Measurements from ENCODE around the gene NONO. TPM values are rescaled to one million over a fixed set of nuclear protein-coding genes. Genes with fewer than 3 reads are reported as not detected.
A peak's percentile ranks its signal among the peaks of the same experiment; 100 is the strongest.
"Not testable (repeated sequence)": the region's sequence is repeated elsewhere in the genome, so short reads cannot be mapped to it uniquely, and the experiment has no call there.

Gene NONO
- total and polyA plus RNA-seq, 4 experiments from 2014 or later: 163 to 314 (median 241) TPM

DNA sequence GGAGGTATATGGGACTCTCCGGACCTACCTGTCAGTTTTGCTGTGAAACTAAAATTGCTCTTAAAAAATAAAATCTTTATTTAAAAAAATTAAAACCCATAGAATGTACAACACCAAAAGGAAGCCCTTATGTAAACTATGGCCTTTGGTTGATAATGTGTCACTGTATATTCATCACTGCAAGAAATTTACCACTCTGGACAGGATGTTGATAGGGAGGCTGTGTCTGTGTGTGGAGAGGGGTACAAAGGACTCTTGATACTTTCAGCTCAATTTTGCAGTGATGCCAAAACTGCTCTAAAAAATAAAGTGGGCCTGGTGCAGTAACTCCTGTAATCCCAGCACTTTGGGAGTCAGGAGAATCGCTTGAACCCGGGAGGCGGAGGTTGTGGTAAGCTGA lies 26.6 kb upstream of the NONO start:
- intact Hi-C loops (cut with micrococcal nuclease): no loop called here
- ChIA-PET CTCF (ENCODE audit: partially characterized antibody) (interaction anchor here (1.2 kb wide), 1 partner anchor 26 kb away, joined by 3 read pairs; the partner anchor contains the start of gene NONO), POLR2A (ENCODE audit: partially characterized antibody) (interaction anchor here (4.1 to 4.2 kb wide), 2 partner anchors 27 to 109 kb away, joined by 50 to 65 read pairs; partner anchors contain the start of genes NONO and TAF1)
- peaks cover 2 to 29% (median 8%) of the 10 kb centered on the region in 4 donors for H3K4me1 Mint-ChIP-seq
- Histone ChIP-seq H3K36me3 (ENCODE audit: insufficient read depth, low read length) (no peaks in the 10 kb centered on the region), H3K4me3 (ENCODE audit: low read length in 2 of 2) (no peak overlapping the region), H3K4me1 (ENCODE audit: insufficient read depth, low read length) (peaks cover 20% of the 10 kb centered on the region), H3K27ac (ENCODE audit: low read depth, low read length) (no peak overlapping the region), H3K27me3 (ENCODE audit: insufficient read depth, low read length) (no peaks in the 10 kb centered on the region), H3K9me3 (ENCODE audit: control insufficient read depth in 1 of 2, low read length in 2 of 2) (no peaks in the 10 kb centered on the region)
- H3K36me3 Mint-ChIP-seq: peaks cover 0 to 6% of the 10 kb centered on the region in 2 donors
- H3K4me3 Mint-ChIP-seq: no peak overlapping the region
- DNase-seq: no peak
- no peak overlapping the region for H3K27ac Mint-ChIP-seq
- H3K27me3 Mint-ChIP-seq: no peaks in the 10 kb centered on the region
- peaks cover 0 to 2% (median 0%) of the 10 kb centered on the region in 8 donors for H3K9me3 Mint-ChIP-seq

DNA sequence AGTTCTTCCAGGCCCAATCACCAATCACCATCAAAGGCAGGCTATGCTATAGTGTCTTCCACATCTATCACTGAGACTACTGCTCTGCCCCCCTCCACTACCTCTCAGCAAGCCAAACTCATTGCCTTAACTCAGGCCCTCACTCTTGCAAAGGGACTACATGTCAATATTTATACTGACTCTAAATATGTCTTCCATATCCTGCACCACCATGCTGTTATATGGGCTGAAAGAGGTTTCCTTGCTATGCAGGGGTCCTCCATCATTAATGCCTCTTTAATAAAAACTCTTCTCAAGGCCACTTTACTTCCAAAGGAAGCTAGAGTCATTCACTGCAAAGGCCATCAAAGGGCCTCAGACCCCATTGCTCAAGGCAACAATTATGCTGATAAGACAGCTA lies 14.8 kb upstream of the NONO start:
- H3K9me3 Mint-ChIP-seq; DNase-seq; H3K36me3 ChIP-seq (ENCODE audit: insufficient read depth, low read length); POLR2A ChIA-PET (ENCODE audit: partially characterized antibody); intact Hi-C loops (cut with micrococcal nuclease); H3K27me3 Mint-ChIP-seq; CTCF ChIA-PET (ENCODE audit: partially characterized antibody); H3K27ac ChIP-seq (ENCODE audit: low read depth, low read length); H3K4me1 ChIP-seq (ENCODE audit: insufficient read depth, low read length); H3K4me3 Mint-ChIP-seq; H3K4me1 Mint-ChIP-seq; H3K27me3 ChIP-seq (ENCODE audit: insufficient read depth, low read length); H3K4me3 ChIP-seq (ENCODE audit: low read length in 2 of 2); H3K9me3 ChIP-seq (ENCODE audit: control insufficient read depth in 1 of 2, low read length in 2 of 2); H3K27ac Mint-ChIP-seq; H3K36me3 Mint-ChIP-seq: not testable (repeated sequence)

DNA sequence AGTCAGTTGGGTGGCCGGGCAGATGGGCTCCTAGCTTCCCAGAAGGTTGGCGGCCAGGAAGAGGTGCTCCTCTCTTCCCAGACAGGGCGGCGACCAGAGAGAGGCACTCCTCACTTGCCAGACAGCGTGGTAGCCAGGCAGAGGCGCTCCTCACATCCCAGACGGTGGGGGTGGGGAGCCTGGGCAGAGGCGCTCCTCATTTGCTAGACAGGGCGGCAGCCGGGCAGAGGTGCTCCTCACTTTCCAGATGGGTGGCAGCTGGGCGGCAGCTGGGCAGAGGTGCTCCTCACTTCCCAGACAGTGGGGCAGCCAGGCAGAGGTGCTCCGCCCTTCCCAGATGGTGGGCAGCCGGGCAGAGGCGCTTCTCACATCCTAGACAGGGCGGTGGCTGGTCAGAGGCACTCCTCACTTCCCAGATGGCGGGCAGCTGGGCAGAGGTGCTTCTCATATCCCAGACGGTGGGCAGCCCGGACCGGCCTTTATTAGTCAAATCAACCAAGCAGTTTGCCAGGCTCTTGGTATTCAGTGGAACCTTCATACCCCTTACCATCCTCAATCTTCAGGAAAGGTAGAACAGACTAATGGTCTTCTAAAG lies 13.5 kb upstream of the NONO start:
- no peaks in the 10 kb centered on the region for H3K4me1 Mint-ChIP-seq
- no peak overlapping the region for H3K4me3 Mint-ChIP-seq
- no peaks in the 10 kb centered on the region for H3K27me3 ChIP-seq (ENCODE audit: insufficient read depth, low read length)
- peaks cover 0 to 4% (median 0%) of the 10 kb centered on the region in 8 donors for H3K9me3 Mint-ChIP-seq
- H3K27ac Mint-ChIP-seq: no peak overlapping the region
- H3K36me3 ChIP-seq (ENCODE audit: insufficient read depth, low read length): no peaks in the 10 kb centered on the region
- H3K4me1 ChIP-seq (ENCODE audit: insufficient read depth, low read length): no peaks in the 10 kb centered on the region
- DNase-seq: no peak
- ChIA-PET CTCF (ENCODE audit: partially characterized antibody) (no interaction called here), POLR2A (ENCODE audit: partially characterized antibody) (no interaction called here)
- H3K27ac ChIP-seq (ENCODE audit: low read depth, low read length): no peak overlapping the region
- H3K27me3 Mint-ChIP-seq: no peaks in the 10 kb centered on the region
- H3K9me3 ChIP-seq (ENCODE audit: control insufficient read depth in 1 of 2, low read length in 2 of 2): no peaks in the 10 kb centered on the region
- no peak overlapping the region for H3K4me3 ChIP-seq (ENCODE audit: low read length in 2 of 2)
- intact Hi-C loops (cut with micrococcal nuclease): no loop called here
- no peaks in the 10 kb centered on the region for H3K36me3 Mint-ChIP-seq

DNA sequence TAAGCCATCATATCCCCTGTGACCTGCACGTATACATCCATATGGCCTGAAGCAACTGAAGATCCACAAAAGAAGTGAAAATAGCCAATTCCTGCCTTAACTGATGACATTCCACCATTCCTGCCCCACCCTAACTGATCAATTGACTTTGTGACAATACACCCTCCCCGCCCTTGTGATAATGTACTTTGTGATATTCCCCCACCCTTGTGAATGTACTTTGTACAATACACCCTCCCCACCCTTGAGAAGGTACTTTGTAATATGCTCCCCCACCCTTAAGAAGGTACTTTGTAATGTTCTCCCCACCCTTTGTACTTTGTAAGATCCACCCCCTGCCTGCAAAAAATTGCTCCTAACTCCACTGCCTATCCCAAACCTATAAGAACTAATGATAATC lies 11.1 kb upstream of the NONO start:
- H3K36me3 Mint-ChIP-seq; H3K36me3 ChIP-seq (ENCODE audit: insufficient read depth, low read length); intact Hi-C loops (cut with micrococcal nuclease); H3K27ac ChIP-seq (ENCODE audit: low read depth, low read length); CTCF ChIA-PET (ENCODE audit: partially characterized antibody); H3K27ac Mint-ChIP-seq; H3K9me3 Mint-ChIP-seq; H3K27me3 Mint-ChIP-seq; H3K4me3 ChIP-seq (ENCODE audit: low read length in 2 of 2); H3K4me1 ChIP-seq (ENCODE audit: insufficient read depth, low read length); POLR2A ChIA-PET (ENCODE audit: partially characterized antibody); H3K27me3 ChIP-seq (ENCODE audit: insufficient read depth, low read length); H3K4me1 Mint-ChIP-seq; H3K9me3 ChIP-seq (ENCODE audit: control insufficient read depth in 1 of 2, low read length in 2 of 2); DNase-seq; H3K4me3 Mint-ChIP-seq: not testable (repeated sequence)

DNA sequence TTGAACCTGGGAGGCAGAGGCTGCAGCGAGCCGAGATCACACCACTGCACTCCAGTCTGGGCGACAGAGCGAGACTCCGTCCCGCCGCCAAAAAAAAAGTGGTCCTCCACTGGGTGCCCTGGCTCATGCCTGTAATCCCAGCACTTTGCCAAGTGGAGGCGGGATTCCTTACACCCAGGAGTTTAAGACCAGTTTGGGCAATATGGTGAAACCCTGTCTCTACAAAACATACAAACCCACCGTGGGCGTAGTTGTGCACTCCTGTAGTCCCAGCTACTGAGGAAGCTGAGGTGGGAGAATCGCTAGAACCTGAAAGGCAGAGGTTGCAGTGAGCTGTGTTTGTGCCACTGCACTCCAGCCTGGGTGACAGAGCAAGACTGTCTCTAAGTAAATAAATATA lies 2.1 kb upstream of the NONO start:
- CTCF ChIA-PET (ENCODE audit: partially characterized antibody): not testable (repeated sequence)
- H3K4me1 Mint-ChIP-seq: peaks cover 6 to 34% (median 11%) of the 10 kb centered on the region in 4 donors

DNA sequence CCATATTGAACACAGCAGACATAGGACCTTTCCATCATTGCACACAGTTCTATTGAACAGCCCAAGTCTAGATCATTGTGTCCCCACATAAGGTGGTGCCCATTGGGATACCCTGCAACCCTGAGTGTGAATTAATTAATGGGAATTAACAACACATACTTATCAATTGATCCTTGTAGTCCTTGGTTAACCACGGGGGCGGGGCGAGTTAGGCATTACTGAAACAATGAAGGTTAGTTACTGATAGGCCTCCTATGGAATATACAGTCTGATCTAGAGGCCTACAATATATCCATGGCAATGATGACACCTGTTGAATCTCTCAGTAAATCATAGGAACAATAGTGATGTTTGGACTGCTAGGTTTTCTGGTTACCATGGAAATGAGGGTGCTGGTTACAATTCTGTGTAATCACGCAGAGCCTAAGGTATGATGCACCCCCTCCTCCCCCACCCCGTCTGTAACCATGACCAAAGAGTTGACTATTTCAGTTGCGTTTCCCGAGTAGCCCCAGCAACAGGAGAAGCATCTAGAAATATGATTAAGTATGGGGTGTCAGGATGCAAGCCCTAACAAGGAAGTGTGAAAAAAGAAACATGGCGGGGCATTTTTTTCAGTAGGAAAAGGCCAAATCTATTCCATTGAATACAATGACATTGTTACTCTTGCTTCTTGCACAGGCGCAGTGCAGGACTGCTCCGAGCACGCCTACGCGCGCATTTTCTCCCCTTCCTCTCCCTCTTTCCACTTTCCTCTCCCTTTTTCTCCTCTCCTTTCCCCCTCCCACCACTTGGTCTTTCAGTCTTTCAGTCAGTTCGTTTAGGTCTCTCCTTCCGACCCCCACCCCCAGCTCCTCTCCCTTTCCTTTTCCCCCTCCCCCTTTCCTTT lies 677 bp upstream of the NONO start:
- intact Hi-C loops (cut with micrococcal nuclease): loop anchor here (1.0 kb wide), 4 partner anchors 84 to 250 kb away; partner anchors contain the start of genes SNX12 and TAF1
- Mint-ChIP-seq H3K27ac (peak overlapping the region; percentile 97 to 100 (median 99)), H3K9me3 (no peaks in the 10 kb centered on the region), H3K27me3 (no peaks in the 10 kb centered on the region), H3K4me1 (peaks cover 7 to 39% (median 12%) of the 10 kb centered on the region in 4 donors), H3K4me3 (peak overlapping the region; percentile 96 to 100 (median 98)), H3K36me3 (peaks cover 0 to 17% of the 10 kb centered on the region in 2 donors)
- ChIA-PET CTCF (ENCODE audit: partially characterized antibody) (interaction anchor here (0.6 to 1.5 kb wide), 8 partner anchors 26 to 101 kb away, joined by 3 to 7 read pairs (median 3); partner anchors contain the start of gene ZMYM3), POLR2A (ENCODE audit: partially characterized antibody) (interaction anchor here (0.7 to 2.4 kb wide), 15 partner anchors 10 to 250 kb away, joined by 3 to 52 read pairs (median 6); partner anchors contain the start of genes FOXO4, IL2RG, MED12 and OGT)
- H3K9me3 ChIP-seq (ENCODE audit: control insufficient read depth in 1 of 2, low read length in 2 of 2): no peaks in the 10 kb centered on the region
- peak overlapping the region in 1 of 2 donors; percentile 62 for H3K4me3 ChIP-seq (ENCODE audit: low read length in 2 of 2)
- H3K4me1 ChIP-seq (ENCODE audit: insufficient read depth, low read length): peaks cover 32% of the 10 kb centered on the region
- peak overlapping the region; percentile 95 for H3K27ac ChIP-seq (ENCODE audit: low read depth, low read length)
- H3K36me3 ChIP-seq (ENCODE audit: insufficient read depth, low read length): no peaks in the 10 kb centered on the region
- H3K27me3 ChIP-seq (ENCODE audit: insufficient read depth, low read length): no peaks in the 10 kb centered on the region
- peak in 4 of 5 donors; percentile 47 to 85 (median 54) for DNase-seq

More for the DNA sequence above, 2.1 kb upstream of the NONO start:
- H3K4me3 Mint-ChIP-seq; H3K27ac Mint-ChIP-seq; H3K9me3 ChIP-seq (ENCODE audit: control insufficient read depth in 1 of 2, low read length in 2 of 2); H3K36me3 ChIP-seq (ENCODE audit: insufficient read depth, low read length); POLR2A ChIA-PET (ENCODE audit: partially characterized antibody); DNase-seq; intact Hi-C loops (cut with micrococcal nuclease); H3K9me3 Mint-ChIP-seq; H3K27me3 ChIP-seq (ENCODE audit: insufficient read depth, low read length); H3K4me3 ChIP-seq (ENCODE audit: low read length in 2 of 2); H3K27me3 Mint-ChIP-seq; H3K27ac ChIP-seq (ENCODE audit: low read depth, low read length): not testable (repeated sequence)
- H3K4me1 ChIP-seq (ENCODE audit: insufficient read depth, low read length): peaks cover 23% of the 10 kb centered on the region
- H3K36me3 Mint-ChIP-seq: peaks cover 0 to 17% of the 10 kb centered on the region in 2 donors

DNA sequence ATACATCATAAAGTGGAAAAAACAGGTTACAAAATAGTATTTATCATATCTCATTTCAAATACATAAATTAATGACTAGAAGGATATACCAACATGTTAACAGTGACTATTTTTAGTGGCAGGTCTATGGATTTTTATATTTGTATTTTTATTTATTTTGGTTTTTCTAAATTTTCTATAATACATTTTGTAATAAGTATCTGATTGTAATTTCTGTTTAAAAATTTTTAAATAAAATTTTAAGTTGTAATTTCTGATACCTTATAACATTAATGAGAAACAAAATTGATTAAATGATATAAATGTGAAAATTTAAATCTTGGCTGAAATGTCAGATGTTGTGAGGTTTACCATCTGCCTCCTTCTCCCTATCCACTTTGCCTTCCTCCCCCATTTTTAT lies 2.5 kb downstream of the NONO start:
- no peaks in the 10 kb centered on the region for H3K27me3 Mint-ChIP-seq
- peaks cover 13 to 47% (median 17%) of the 10 kb centered on the region in 4 donors for H3K4me1 Mint-ChIP-seq
- Histone ChIP-seq H3K4me1 (ENCODE audit: insufficient read depth, low read length) (peaks cover 43% of the 10 kb centered on the region), H3K36me3 (ENCODE audit: insufficient read depth, low read length) (peaks cover 6% of the 10 kb centered on the region), H3K27me3 (ENCODE audit: insufficient read depth, low read length) (no peaks in the 10 kb centered on the region), H3K9me3 (ENCODE audit: control insufficient read depth in 1 of 2, low read length in 2 of 2) (no peaks in the 10 kb centered on the region), H3K4me3 (ENCODE audit: low read length in 2 of 2) (no peak overlapping the region), H3K27ac (ENCODE audit: low read depth, low read length) (peak overlapping the region; percentile 95)
- peaks cover 0 to 25% of the 10 kb centered on the region in 2 donors for H3K36me3 Mint-ChIP-seq
- peak overlapping the region in 7 of 8 donors; percentile 53 to 99 (median 73) for H3K4me3 Mint-ChIP-seq
- DNase-seq: no peak
- H3K27ac Mint-ChIP-seq: peak overlapping the region in 4 of 7 donors; percentile 8 to 99 (median 42)
- intact Hi-C loops (cut with micrococcal nuclease): no loop called here
- ChIA-PET CTCF (ENCODE audit: partially characterized antibody) (no interaction called here), POLR2A (ENCODE audit: partially characterized antibody) (interaction anchor here (1.2 kb wide), 1 partner anchor 80 kb away, joined by 3 read pairs; the partner anchor contains the start of gene TAF1)
- no peaks in the 10 kb centered on the region for H3K9me3 Mint-ChIP-seq

Data from CD4-positive, alpha-beta memory T cell (primary cell).